ENCODE data around the gene CDK14. TPM values are rescaled to one million over a fixed set of nuclear protein-coding genes. Genes with fewer than 3 reads are reported as not detected.
"Not testable (repeated sequence)": the region's sequence is repeated elsewhere in the genome, so short reads cannot be mapped to it uniquely, and the experiment has no call there.

Gene CDK14
- total RNA-seq, 1 donor from 2014 or later: 6.4 TPM

DNA sequence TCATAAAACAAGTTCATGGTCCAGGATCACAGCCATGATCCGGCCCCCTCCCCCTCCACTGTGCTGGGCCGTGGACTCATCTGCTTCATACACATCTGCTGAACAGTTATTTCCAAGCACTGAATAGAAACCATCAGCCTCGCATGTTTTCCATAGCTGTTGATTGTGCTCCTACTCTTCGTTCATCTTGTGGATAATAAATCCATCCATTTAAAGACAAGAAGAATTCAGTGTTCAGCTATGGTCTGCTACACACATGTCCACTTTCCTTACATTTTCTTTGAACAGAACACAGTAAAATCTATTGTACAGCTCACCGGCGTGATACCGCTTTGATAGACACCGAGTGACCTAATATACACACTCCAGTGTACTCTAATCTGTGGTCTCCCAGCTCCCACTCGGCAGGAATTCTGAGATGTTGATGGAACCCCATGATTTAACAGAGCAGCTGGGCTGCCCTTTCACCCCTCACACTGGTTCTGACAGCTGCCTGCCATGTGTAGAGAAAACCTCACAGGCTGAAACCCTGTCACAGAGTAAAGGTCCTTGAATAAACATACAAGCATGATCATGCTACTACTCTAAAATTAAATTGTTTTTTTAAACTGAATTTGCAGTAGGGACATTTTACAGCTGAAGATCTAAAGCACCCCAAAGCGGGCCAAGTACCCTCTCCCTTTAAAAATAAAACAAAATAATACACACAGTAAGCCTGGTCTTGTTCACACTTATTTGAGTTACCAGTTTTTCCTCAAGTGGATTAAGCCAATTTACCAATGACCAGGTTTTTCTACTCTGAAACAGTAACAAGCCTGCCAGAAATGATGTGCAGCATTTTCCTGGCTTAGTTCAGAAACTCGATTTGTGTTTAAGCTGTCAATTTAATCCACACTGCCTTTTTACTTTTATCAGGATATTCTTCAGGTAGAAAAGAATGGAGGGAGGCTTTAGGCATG lies 573.0 kb downstream of the CDK14 start:
- no peak for DNase-seq (ENCODE audit: low read depth)
- TF ChIP-seq, protein P1, sequence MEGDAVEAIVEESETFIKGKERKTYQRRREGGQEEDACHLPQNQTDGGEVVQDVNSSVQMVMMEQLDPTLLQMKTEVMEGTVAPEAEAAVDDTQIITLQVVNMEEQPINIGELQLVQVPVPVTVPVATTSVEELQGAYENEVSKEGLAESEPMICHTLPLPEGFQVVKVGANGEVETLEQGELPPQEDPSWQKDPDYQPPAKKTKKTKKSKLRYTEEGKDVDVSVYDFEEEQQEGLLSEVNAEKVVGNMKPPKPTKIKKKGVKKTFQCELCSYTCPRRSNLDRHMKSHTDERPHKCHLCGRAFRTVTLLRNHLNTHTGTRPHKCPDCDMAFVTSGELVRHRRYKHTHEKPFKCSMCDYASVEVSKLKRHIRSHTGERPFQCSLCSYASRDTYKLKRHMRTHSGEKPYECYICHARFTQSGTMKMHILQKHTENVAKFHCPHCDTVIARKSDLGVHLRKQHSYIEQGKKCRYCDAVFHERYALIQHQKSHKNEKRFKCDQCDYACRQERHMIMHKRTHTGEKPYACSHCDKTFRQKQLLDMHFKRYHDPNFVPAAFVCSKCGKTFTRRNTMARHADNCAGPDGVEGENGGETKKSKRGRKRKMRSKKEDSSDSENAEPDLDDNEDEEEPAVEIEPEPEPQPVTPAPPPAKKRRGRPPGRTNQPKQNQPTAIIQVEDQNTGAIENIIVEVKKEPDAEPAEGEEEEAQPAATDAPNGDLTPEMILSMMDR (conservative IDR thresholded peaks at IDR 0.05; ENCODE audit: low read depth, low read length): no peak
- no peak overlapping the region for H3K4me3 ChIP-seq (ENCODE audit: low read depth, low read length)

DNA sequence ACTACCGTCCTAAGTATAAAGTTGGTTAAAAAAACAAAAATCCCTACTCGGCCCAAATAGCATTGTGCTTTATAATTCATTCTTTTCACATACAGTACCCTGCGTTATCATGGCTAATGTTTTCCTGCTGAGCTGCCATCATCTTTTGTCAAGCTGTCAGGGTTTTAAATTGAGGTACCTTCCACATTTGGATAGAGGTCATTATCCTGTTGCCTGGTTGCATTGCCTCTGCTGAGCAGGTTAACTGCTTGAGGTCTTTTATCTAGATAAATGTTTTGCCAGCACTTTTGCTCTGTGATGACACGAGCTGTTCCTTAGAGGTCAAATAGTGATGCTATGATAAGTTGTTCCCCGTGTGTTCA lies 573.7 kb downstream of the CDK14 start:
- no peak overlapping the region for H3K4me3 ChIP-seq (ENCODE audit: low read depth, low read length)
- TF ChIP-seq, protein P1 (conservative IDR thresholded peaks at IDR 0.05; ENCODE audit: low read depth, low read length): no peak
- DNase-seq (ENCODE audit: low read depth): no peak

DNA sequence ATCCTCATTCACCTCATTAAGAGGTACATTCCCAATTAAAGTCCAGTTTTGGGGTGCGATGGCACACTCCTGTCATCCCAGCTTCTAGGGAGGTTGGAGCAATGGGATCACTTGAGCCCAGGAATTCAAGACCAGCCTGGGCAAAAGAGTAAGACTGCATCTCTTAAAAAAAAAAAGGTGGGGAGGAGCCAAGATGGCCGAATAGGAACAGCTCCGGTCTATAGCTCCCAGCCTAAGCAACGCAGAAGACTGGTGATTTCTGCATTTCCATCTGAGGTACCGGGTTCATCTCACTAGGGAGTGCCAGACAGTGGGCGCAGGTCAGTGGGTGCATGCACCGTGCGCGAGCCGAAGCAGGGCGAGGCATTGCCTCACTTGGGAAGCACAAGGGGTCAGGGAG lies 577.1 kb downstream of the CDK14 start:
- not testable (repeated sequence) for H3K4me3 ChIP-seq (ENCODE audit: low read depth, low read length); DNase-seq (ENCODE audit: low read depth)

DNA sequence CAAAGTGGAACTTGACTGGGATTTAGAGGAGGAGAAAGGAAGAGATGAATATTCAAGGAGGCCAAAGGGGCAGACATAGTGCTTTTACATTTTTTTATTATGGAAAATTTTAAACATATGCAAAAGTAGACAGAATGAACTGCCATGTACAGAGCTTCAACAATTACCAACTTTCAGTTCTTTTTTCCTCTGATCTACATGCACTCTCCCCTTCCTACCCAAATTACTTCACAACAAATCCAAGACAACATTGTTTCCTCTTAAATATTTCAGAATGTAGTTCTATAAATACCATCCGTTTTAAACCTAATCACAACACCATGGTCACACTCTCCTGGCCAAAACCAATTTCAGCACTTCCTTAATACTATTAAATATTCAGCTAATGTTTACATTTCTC lies 584.6 kb downstream of the CDK14 start:
- no peak for DNase-seq (ENCODE audit: low read depth)
- H3K4me3 ChIP-seq (ENCODE audit: low read depth, low read length): no peak overlapping the region
- TF ChIP-seq, protein P1 (conservative IDR thresholded peaks at IDR 0.05; ENCODE audit: low read depth, low read length): no peak

DNA sequence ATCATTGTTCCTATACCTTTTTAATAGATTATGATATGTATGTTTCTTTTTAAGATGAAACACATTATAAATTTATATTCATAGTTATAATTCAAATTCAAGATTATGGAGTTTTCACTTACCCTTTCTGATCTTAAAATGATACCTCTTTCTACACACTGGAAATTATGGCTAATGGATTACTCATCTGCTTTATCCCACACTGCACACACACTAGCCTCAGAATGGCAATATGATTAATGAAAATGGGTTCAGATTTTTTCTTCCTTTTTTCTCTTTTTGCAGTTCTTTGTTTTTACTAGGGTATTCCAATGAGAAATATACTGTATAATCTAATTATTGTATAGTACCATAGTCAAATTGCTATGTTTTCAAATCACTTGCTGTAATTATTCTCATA lies 585.8 kb downstream of the CDK14 start:
- TF ChIP-seq, protein P1 (conservative IDR thresholded peaks at IDR 0.05; ENCODE audit: low read depth, low read length): no peak
- no peak overlapping the region for H3K4me3 ChIP-seq (ENCODE audit: low read depth, low read length)
- DNase-seq (ENCODE audit: low read depth): no peak

DNA sequence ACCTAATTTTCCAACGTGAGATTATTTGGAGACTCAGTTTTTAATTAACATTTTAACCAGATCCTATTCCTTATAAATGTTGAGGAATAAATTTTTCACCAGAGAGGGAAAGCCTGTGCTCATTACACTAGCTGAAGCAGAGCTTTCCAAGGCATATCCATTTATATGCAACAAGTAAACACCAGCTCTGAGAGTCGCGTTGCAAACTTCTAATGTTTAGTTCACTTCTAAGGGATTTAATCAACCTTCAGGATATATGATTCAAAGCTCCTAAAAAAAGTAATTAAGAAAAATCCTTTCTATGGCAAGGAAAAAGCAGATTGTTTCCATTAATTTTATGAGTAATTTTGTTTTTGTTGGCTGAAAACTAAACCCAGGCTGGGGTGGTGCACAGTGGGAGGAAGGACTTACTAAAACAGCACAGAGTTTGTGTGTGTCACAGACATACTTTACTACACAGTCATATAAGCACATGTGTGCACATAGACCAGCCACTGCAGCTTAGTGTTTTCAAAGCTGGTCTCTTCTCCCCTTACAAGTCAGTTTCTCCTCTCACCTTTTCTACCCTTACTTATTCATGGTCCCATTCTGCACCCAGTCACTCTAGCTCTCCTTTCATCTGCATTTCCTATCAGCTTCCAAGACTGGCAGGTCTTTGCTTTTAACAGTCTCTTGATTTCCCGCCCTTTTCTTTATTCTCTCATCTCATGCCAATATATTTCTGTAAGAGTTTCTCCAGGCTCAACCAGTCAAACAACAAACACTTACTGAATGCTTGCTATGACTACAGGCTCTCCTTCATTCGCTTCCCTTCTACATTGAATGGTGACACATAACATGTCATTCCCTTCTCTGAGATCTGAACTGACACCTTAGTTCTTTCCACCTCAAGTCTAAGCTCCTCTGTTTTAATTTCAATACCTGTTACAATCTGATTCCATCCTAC lies 587.0 kb downstream of the CDK14 start:
- peak; percentile 9 for DNase-seq (ENCODE audit: low read depth)
- TF ChIP-seq, protein P1 (conservative IDR thresholded peaks at IDR 0.05; ENCODE audit: low read depth, low read length): no peak
- no peak overlapping the region for H3K4me3 ChIP-seq (ENCODE audit: low read depth, low read length)

DNA sequence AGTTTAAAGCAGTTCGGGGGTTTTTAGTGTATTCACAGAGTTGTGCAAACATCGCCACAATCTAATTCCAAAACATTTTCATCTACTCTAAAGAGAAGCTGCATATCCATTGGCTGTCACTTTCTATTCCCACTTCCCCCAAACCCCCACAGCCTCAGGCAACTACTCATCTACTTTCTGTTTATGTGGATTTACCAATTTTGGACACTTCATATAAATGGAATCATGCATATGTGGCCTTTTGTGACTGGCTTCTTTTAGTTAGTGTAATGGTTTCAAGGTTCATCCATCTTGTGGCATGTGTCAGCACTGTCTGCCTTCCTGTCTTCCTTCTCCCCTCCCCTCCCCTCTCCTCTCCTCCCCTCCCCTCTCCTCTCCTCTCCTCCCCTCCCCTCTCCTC lies 589.6 kb downstream of the CDK14 start:
- TF ChIP-seq, protein P1 (conservative IDR thresholded peaks at IDR 0.05; ENCODE audit: low read depth, low read length): no peak
- no peak overlapping the region for H3K4me3 ChIP-seq (ENCODE audit: low read depth, low read length)
- no peak for DNase-seq (ENCODE audit: low read depth)
